H1 (cell line): ENCODE results near the gene ATF7IP. TPM values are rescaled to one million over a fixed set of nuclear protein-coding genes. Genes with fewer than 3 reads are reported as not detected.

Experiments used
- CTCF ChIA-PET: fragments of 300-600 bp; sonication (Branson Sonifier 250); formaldehyde crosslinking; loops from one replicate; lab custom pipeline; 2021; ENCODE audit not compliant: partially characterized antibody; lab: Charles Lee
- POLR2A ChIA-PET: fragments of 300-600 bp; sonication (Branson Sonifier 250); formaldehyde crosslinking; loops from one replicate; lab custom pipeline; 2021; ENCODE audit warnings: inconsistent platforms; ENCODE audit not compliant: partially characterized antibody; lab: Charles Lee
- DNase-seq, 2 experiments: peaks; one replicate each; pipeline versions ENCODE4 v3.0.0 to v3.0.0-alpha.2; 2010 to 2022; ENCODE audit warnings: low spot score in 2 of 2, low read depth in 1 of 2, mixed read lengths in 1 of 2
- FAIRE-seq: peaks from 2 replicates; lab custom pipeline; 2011; peaks lifted over from hg19 to GRCh38; lab: Jason Lieb, UNC
- H2AFZ ChIP-seq: 2 replicates; pipeline ENCODE4 v1.8.1; 2012; ENCODE audit warnings: low read length, inconsistent platforms
- H2AK5ac ChIP-seq: 2 replicates; pipeline ENCODE4 v1.6.1; 2013; ENCODE audit warnings: low read depth, low read length
- H2BK120ac ChIP-seq: replicated peaks from 2 replicates; pipeline ENCODE3; 2013; ENCODE audit warnings: low read depth, low read length, inconsistent platforms
- H2BK12ac ChIP-seq: 2 replicates; pipeline ENCODE4 v1.6.1; 2013; ENCODE audit warnings: low read depth, low read length
- H2BK15ac ChIP-seq: 2 replicates; pipeline ENCODE4 v1.6.1; 2013; ENCODE audit warnings: low read length
- H2BK20ac ChIP-seq: 2 replicates; pipeline ENCODE4 v1.6.1; 2013; ENCODE audit warnings: low read length
- H2BK5ac ChIP-seq: 2 replicates; pipeline ENCODE4 v1.6.1; 2013; ENCODE audit warnings: low read depth, low read length
- H3K14ac ChIP-seq: 2 replicates; pipeline ENCODE4 v1.6.1; 2013; ENCODE audit warnings: inconsistent platforms; ENCODE audit not compliant: insufficient read length
- H3K18ac ChIP-seq: 2 replicates; pipeline ENCODE4 v1.6.1; 2013; ENCODE audit warnings: low read length; ENCODE audit errors: extremely low read depth
- H3K23ac ChIP-seq: 2 replicates; pipeline ENCODE4 v1.6.1; 2013; ENCODE audit warnings: inconsistent platforms; ENCODE audit not compliant: insufficient read length
- H3K23me2 ChIP-seq: 2 replicates; pipeline ENCODE4 v1.6.1; 2013; ENCODE audit warnings: low read depth, low read length
- H3K27ac ChIP-seq: 2 replicates; pipeline ENCODE4 v1.6.1; 2011; ENCODE audit warnings: low read depth, low read length, inconsistent platforms
- H3K27me3 ChIP-seq, 4 experiments: replicated peaks in 1 of 4; 1 replicate in 1 of 4; 2 replicates in 3 of 4; pipeline versions ENCODE4 v1.6.1 to v1.8.1; 2011 to 2013; ENCODE audit warnings: low read length in 3 of 4, mild to moderate bottlenecking in 3 of 4, inconsistent platforms in 2 of 4, mixed read lengths in 2 of 4, moderate library complexity in 1 of 4; ENCODE audit not compliant: control insufficient read depth in 3 of 4, insufficient read depth in 3 of 4; ENCODE audit errors: extremely low read depth in 1 of 4
- H3K36me3 ChIP-seq, 4 experiments: 2 replicates each; pipeline versions ENCODE4 v1.6.1 to v1.8.1; 2011 to 2013; ENCODE audit warnings: mild to moderate bottlenecking in 4 of 4, low read length in 3 of 4, moderate library complexity in 2 of 4, control low read depth in 1 of 4, inconsistent platforms in 1 of 4; ENCODE audit not compliant: insufficient read depth in 4 of 4, control insufficient read depth in 2 of 4
- H3K4ac ChIP-seq: replicated peaks from 2 replicates; pipeline ENCODE3; 2013; ENCODE audit warnings: low read length, low read depth, mixed read lengths, inconsistent platforms; ENCODE audit not compliant: insufficient read length
- H3K4me1 ChIP-seq, 4 experiments: replicated peaks in 1 of 4; 1 replicate in 1 of 4; 2 replicates in 3 of 4; pipeline versions ENCODE4 v1.6.1 to v1.8.1; 2011 to 2013; ENCODE audit warnings: low read length in 3 of 4, inconsistent platforms in 2 of 4, mixed read lengths in 1 of 4; ENCODE audit not compliant: insufficient read depth in 4 of 4, control insufficient read depth in 3 of 4
- H3K4me2 ChIP-seq, 2 experiments: 2 replicates each; pipeline versions ENCODE4 v1.6.1 to v1.8.1; 2011 to 2013; ENCODE audit warnings: low read depth in 2 of 2, low read length in 2 of 2, control low read depth in 1 of 2, inconsistent platforms in 1 of 2, mild to moderate bottlenecking in 1 of 2; ENCODE audit not compliant: insufficient read depth in 1 of 2
- H3K4me3 ChIP-seq, 4 experiments: fragments of 200-600, 300-600 bp in 1 of 4; sonication (generic), shearing (Covaris generic), sonication (Bioruptor Twin) in 1 of 4; 2 replicates each; pipeline versions ENCODE4 v1.5.1 to v1.8.1; 2011 to 2016; ENCODE audit warnings: low read length in 4 of 4, low read depth in 3 of 4, control low read depth in 2 of 4, inconsistent platforms in 2 of 4, mild to moderate bottlenecking in 2 of 4, mixed read lengths in 1 of 4, moderate library complexity in 1 of 4; ENCODE audit not compliant: insufficient read depth in 2 of 4; ENCODE audit errors: extremely low read depth in 1 of 4
- H3K56ac ChIP-seq: replicated peaks from 2 replicates; pipeline ENCODE3; 2013; ENCODE audit warnings: low read depth, mild to moderate bottlenecking, mixed read lengths, low read length, inconsistent platforms; ENCODE audit not compliant: insufficient read length
- H3K79me1 ChIP-seq: 2 replicates; pipeline ENCODE4 v1.6.1; 2013; ENCODE audit warnings: low read depth, low read length, control low read depth
- H3K79me2 ChIP-seq, 2 experiments: 2 replicates each; pipeline versions ENCODE4 v1.6.1 to v1.8.1; 2012 to 2013; ENCODE audit warnings: low read length in 2 of 2, mild to moderate bottlenecking in 2 of 2, inconsistent platforms in 1 of 2; ENCODE audit not compliant: insufficient read depth in 2 of 2, control insufficient read depth in 1 of 2
- H3K9ac ChIP-seq, 4 experiments: replicated peaks in 1 of 4; 1 replicate in 1 of 4; 2 replicates in 3 of 4; pipeline versions ENCODE4 v1.6.1 to v1.8.1; 2011 to 2013; ENCODE audit warnings: low read depth in 3 of 4, low read length in 3 of 4, control low read depth in 2 of 4, mild to moderate bottlenecking in 2 of 4, moderate library complexity in 2 of 4, inconsistent platforms in 1 of 4; ENCODE audit errors: extremely low read depth in 1 of 4
- H3K9me3 ChIP-seq, 2 experiments: 2 replicates each; pipeline versions ENCODE4 v1.6.1 to v1.8.1; 2012 to 2013; ENCODE audit warnings: mild to moderate bottlenecking in 2 of 2, moderate library complexity in 2 of 2, control low read depth in 1 of 2, inconsistent platforms in 1 of 2, low read depth in 1 of 2, low read length in 1 of 2, mixed read lengths in 1 of 2; ENCODE audit not compliant: insufficient read depth in 2 of 2
- H4K20me1 ChIP-seq, 2 experiments: replicated peaks in 1 of 2; 2 replicates each; pipeline versions ENCODE3 to v1.8.1; 2011 to 2013; ENCODE audit warnings: inconsistent platforms in 2 of 2, low read length in 2 of 2, mild to moderate bottlenecking in 1 of 2; ENCODE audit not compliant: insufficient read depth in 2 of 2, control insufficient read depth in 1 of 2
- H4K5ac ChIP-seq: 2 replicates; pipeline ENCODE4 v1.6.1; 2013; ENCODE audit warnings: low read length, low read depth, mixed read lengths, inconsistent platforms; ENCODE audit not compliant: insufficient read length
- H4K8ac ChIP-seq: 2 replicates; pipeline ENCODE4 v1.8.0; 2013; ENCODE audit warnings: mild to moderate bottlenecking, moderate library complexity, low read length, inconsistent platforms; ENCODE audit not compliant: insufficient read depth; ENCODE audit errors: extremely low read depth
- H4K91ac ChIP-seq: replicated peaks from 2 replicates; pipeline ENCODE3; 2013; ENCODE audit warnings: low read length, mixed read lengths, inconsistent platforms; ENCODE audit not compliant: insufficient read length
- BACH1 ChIP-seq: IDR thresholded peaks from 2 replicates; pipeline ENCODE4 v1.6.1; 2012; ENCODE audit warnings: low read length, improper control_type of control experiment
- BRCA1 ChIP-seq: IDR thresholded peaks from 2 replicates; pipeline ENCODE4 v1.6.1; 2012; ENCODE audit warnings: low read depth, low read length, improper control_type of control experiment
- CHD1 ChIP-seq: IDR thresholded peaks from 2 replicates; pipeline ENCODE4 v1.6.1; 2012; ENCODE audit warnings: low read depth, low read length, improper control_type of control experiment
- CHD2 ChIP-seq: IDR thresholded peaks from 2 replicates; pipeline ENCODE4 v1.6.1; 2012; ENCODE audit warnings: low read length, improper control_type of control experiment
- CREB1 ChIP-seq: IDR thresholded peaks from 2 replicates; pipeline ENCODE4 v1.6.1; 2012; ENCODE audit warnings: inconsistent platforms
- KDM4A ChIP-seq: IDR thresholded peaks from one replicate; pipeline ENCODE4 v1.7.1; 2012; ENCODE audit warnings: low read depth, mild to moderate bottlenecking, moderate library complexity, low read length, inconsistent platforms; ENCODE audit not compliant: severe bottlenecking
- MAFK ChIP-seq: IDR thresholded peaks from 2 replicates; pipeline ENCODE4 v1.6.1; 2012; ENCODE audit warnings: low read depth, mild to moderate bottlenecking, improper control_type of control experiment, low read length
- RBBP5 ChIP-seq: IDR thresholded peaks from 2 replicates; pipeline ENCODE4 v1.7.1; 2012; ENCODE audit warnings: low read depth, mild to moderate bottlenecking, inconsistent platforms, low read length, moderate library complexity, borderline replicate concordance
- SIRT6 ChIP-seq: IDR thresholded peaks from one replicate; pipeline ENCODE4 v1.7.1; 2012; ENCODE audit warnings: low read length, inconsistent platforms
- TAF1 ChIP-seq: IDR thresholded peaks from 2 replicates; pipeline ENCODE4 v1.6.1; 2011; ENCODE audit warnings: mild to moderate bottlenecking, low read depth, low read length
- TAF7 ChIP-seq: optimal IDR thresholded peaks from 2 replicates; pipeline ENCODE3; 2011; ENCODE audit warnings: low read depth, mild to moderate bottlenecking, inconsistent platforms, low read length, moderate library complexity, borderline replicate concordance
- WGBS, 2 experiments: shearing (Covaris generic) in 1 of 2; methylation state at CpG; one replicate each; pipeline versions ENCODE4 v1.1.6 to v1.1.7; 2013 to 2015; ENCODE audit warnings: low lambda C conversion rate in 2 of 2, mixed read lengths in 2 of 2, inconsistent platforms in 1 of 2, low coverage in 1 of 2, missing lambda C conversion rate in 1 of 2; ENCODE audit not compliant: insufficient replicate concordance in 2 of 2, insufficient coverage in 1 of 2, insufficient read length in 1 of 2; ENCODE audit errors: extremely low coverage in 1 of 2, missing lambda C conversion rate in 1 of 2; 5-methylcytosine and 5-hydroxymethylcytosine counted together
- polyA plus RNA-seq, 7 experiments: library from polyadenylated mRNA; depleted of rRNA in 3 of 7; stranded (reverse) in 5 of 7; unstranded in 2 of 7; fragments of >200 nt in 5 of 7; fragments of 200-250 nt in 2 of 7; gene quantifications; 1 replicate in 5 of 7; 2 replicates in 1 of 7; 4 replicates in 1 of 7; pipeline versions ENCODE4 v1.2.1 to v1.2.3, GENCODE V29; 2011 to 2013; ENCODE audit warnings: missing spikeins in 2 of 7, mixed read lengths in 2 of 7
- total RNA-seq: library from RNA; stranded (reverse); fragmentation: NEBNext Ultra II Directional; extraction: Animal tissue kit (Norgen Biotek cat#: 25700); gene quantifications from 2 replicates; pipeline ENCODE4 v1.2.1, GENCODE V29; 2021

The ATF7IP gene
- total and polyA plus RNA-seq, 2 of the 8 experiments (the other 6 are each of a cell fraction or from before 2014, with no cell fraction given), result 34.2 to 148 TPM

- no peak for DNase-seq
- Histone ChIP-seq H4K20me1 (peaks cover 9 to 10% of the 10 kb centered on the region in 2 experiments), H3K4me2 (no peak overlapping the region), H2BK20ac (no peak overlapping the region), H3K36me3 (no peaks in the 10 kb centered on the region), H2BK12ac (no peak overlapping the region), H2BK5ac (no peak overlapping the region), H3K79me1 (no peaks in the 10 kb centered on the region; the same call in 1 of the 2 replicates), H3K4me1 (peaks cover 0 to 21% (median 7%) of the 10 kb centered on the region in 4 experiments; a peak in 5 of 7 replicates), H2AK5ac (no peak overlapping the region), H2AFZ (no peak overlapping the region), H4K8ac (no peak overlapping the region), H3K27me3 (no peaks in the 10 kb centered on the region), H3K9ac (no peak overlapping the region), H3K4ac (no peak overlapping the region), H3K14ac (no peak overlapping the region), H3K9me3 (no peaks in the 10 kb centered on the region), H2BK15ac (no peak overlapping the region), H3K18ac (no peak overlapping the region), H3K56ac (no peak overlapping the region), H3K23ac (no peak overlapping the region), H3K79me2 (peaks cover 23 to 100% of the 10 kb centered on the region in 2 experiments), H3K27ac (no peak overlapping the region), H4K91ac (no peak overlapping the region), H2BK120ac (no peak overlapping the region), H3K4me3 (no peak overlapping the region), H4K5ac (no peak overlapping the region), H3K23me2 (no peaks in the 10 kb centered on the region)
- 95% methylated on average over 1 of the region's 1 CpG; no CpG with 5 or more reads in 1 of the 2 experiments for WGBS, 2 experiments
- CTCF ChIA-PET, result no interaction called here
- FAIRE-seq, result no peak
- TF ChIP-seq BRCA1 (no peak), TAF7 (no peak), MAFK (no peak), TAF1 (no peak), CHD2 (no peak), CREB1 (no peak), KDM4A (no peak), CHD1 (no peak), SIRT6 (no peak), RBBP5 (no peak), BACH1 (no peak)
- POLR2A ChIA-PET, result interaction anchor here (2.2 kb wide), 1 partner anchor 38 kb away, joined by 7 read pairs; the partner anchor contains the start of gene ATF7IP
Observed at GRCh38 chr12:14403711-14404196, 38.3 kb downstream of the ATF7IP start.
